ENCODE results near the gene ELOVL7.
"Not testable (repeated sequence)": the region's sequence is repeated elsewhere in the genome, so short reads cannot be mapped to it uniquely, and the experiment has no call there.

ELOVL7 gene

GRCh38 chr5:60727033-60727679 is 116.9 kb downstream of the ELOVL7 start:
- no peak for DNase-seq (ENCODE audit: low spot score)
- in situ Hi-C loops (cut with MboI; ENCODE audit: low sequenced_read_pairs, unreplicated experiment): no loop called here
- no peak for TF ChIP-seq CTCF (IDR thresholded peaks at IDR 0.05; ENCODE audit: borderline replicate concordance, control extremely low read depth, extremely low read depth, insufficient read depth, missing control alignments)

DNA sequence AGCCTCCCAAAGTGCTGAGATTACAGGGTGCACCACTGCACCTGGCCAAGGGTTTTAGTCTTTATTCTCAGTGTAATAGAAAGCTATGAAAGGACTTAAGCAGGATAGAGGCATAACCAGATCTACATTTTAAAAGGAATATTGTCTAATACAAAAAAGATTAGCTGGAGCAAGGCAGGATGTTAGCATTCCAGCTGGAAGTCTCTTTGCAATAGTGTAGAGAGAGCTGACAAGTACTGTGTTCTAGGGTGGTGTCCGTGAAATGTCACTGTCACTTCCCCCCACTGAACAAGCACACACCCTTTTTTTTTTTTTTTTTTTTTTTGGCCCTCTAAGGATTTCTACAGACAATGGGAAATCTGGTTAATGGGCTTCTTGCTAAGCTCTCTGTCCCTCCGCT is 119.9 kb downstream of the ELOVL7 start:
- TF ChIP-seq CTCF (IDR thresholded peaks at IDR 0.05; ENCODE audit: borderline replicate concordance, control extremely low read depth, extremely low read depth, insufficient read depth, missing control alignments): no peak
- in situ Hi-C loops (cut with MboI; ENCODE audit: low sequenced_read_pairs, unreplicated experiment): no loop called here
- no peak for DNase-seq (ENCODE audit: low spot score)

GRCh38 chr5:60722416-60722815 is 121.7 kb downstream of the ELOVL7 start:
- no peak for DNase-seq (ENCODE audit: low spot score)
- no peak for TF ChIP-seq CTCF (IDR thresholded peaks at IDR 0.05; ENCODE audit: borderline replicate concordance, control extremely low read depth, extremely low read depth, insufficient read depth, missing control alignments)
- in situ Hi-C loops (cut with MboI; ENCODE audit: low sequenced_read_pairs, unreplicated experiment): no loop called here

- no peak for DNase-seq (ENCODE audit: low spot score)
- TF ChIP-seq CTCF (IDR thresholded peaks at IDR 0.05; ENCODE audit: borderline replicate concordance, control extremely low read depth, extremely low read depth, insufficient read depth, missing control alignments): no peak
- in situ Hi-C loops (cut with MboI; ENCODE audit: low sequenced_read_pairs, unreplicated experiment): no loop called here
These were observed 124.7 kb downstream of the ELOVL7 start for GRCh38 chr5:60719329-60719728.

DNA sequence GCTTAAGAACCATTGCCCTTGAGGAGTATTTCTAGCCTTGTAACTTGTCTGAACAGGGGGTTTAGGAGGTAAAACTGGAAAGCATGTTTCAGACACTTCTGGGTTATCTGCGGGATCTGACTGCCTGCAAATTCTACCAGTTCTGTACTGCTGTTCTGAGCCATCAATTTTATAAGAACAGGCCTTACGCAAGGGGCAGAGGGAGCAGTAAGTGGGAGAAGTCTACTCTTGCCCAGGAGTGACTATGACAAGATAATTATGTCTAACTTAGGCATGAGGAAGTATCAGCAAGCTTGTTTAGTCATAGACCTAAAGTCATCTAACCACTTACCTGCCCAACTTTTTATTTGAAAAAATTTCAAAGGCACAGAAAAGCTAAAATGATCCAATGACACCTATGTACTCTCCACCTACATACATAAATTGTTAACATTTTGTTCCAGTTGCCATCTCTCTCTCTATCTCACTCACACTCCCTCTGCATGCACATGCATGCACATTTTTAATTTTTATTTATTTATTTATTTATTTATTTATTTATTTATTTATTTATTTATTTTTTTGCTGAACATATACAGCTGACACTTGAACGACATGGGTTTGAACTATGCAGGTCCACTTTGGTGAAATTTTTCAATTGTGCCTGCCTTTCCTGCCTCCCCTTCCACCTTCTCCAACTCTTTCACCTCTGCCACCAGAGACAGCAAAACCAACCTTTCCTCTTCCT is 125.7 kb downstream of the ELOVL7 start:
- no peak for DNase-seq (ENCODE audit: low spot score)
- in situ Hi-C loops (cut with MboI; ENCODE audit: low sequenced_read_pairs, unreplicated experiment): no loop called here
- TF ChIP-seq CTCF (IDR thresholded peaks at IDR 0.05; ENCODE audit: borderline replicate concordance, control extremely low read depth, extremely low read depth, insufficient read depth, missing control alignments): no peak

DNA sequence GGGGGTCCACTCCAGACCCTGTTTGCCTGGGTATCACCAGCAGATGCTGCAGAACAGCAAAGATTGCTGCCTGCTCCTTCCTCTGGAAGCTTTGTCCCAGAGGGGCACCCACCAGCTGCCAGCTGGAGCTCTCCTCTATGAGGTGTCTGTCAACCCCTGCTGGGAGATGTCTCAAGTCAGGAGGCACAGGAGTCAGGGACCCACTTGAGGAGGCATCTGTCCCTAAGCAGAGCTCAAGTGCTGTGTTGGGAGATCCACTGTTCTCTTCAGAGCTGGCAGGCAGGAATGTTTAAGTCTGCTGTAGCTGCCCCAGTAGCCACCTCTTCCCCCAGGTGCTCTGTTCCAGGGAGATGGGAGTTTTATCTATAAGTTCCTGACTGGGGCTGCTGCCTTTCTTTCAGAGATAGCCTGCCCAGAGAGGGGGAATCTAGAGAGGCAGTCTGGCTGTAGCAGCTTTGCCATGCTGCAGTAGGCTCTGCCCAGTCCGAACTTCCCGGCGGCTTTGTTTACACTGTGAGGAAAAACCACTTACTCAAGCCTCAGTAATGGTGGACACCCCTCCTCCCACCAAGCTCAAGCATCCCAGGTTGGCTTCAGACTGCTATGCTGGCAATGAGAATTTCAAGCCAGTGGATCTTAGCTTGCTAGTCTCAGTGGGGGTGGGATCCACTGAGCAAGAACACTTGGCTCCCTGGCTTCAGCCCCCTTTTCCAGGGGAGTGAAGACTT is 128.7 kb downstream of the ELOVL7 start:
- in situ Hi-C loops (cut with MboI; ENCODE audit: low sequenced_read_pairs, unreplicated experiment); DNase-seq (ENCODE audit: low spot score): not testable (repeated sequence)

DNA sequence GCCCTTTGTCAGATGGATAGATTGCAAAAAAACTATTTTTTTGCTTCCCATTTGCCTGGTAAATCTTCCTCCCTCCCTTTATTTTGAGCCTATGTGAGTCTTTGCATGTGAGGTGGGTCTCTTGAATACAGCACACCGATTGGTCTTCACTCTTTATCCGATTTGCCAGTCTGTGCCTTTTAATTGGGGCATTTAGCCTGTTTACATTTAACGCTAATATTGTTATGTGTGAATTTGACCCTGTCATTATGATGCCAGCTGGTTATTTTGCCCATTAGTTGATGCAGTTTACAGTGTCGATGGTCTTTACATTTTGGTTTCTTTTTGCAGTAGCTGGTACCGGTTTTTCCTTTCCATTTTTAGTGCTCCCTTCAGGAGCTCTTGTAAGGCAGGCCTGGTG is 131.1 kb downstream of the ELOVL7 start:
- no peak for DNase-seq (ENCODE audit: low spot score)
- no peak for TF ChIP-seq CTCF (IDR thresholded peaks at IDR 0.05; ENCODE audit: borderline replicate concordance, control extremely low read depth, extremely low read depth, insufficient read depth, missing control alignments)
- in situ Hi-C loops (cut with MboI; ENCODE audit: low sequenced_read_pairs, unreplicated experiment): no loop called here

GRCh38 chr5:60711892-60712291 is 132.2 kb downstream of the ELOVL7 start:
- in situ Hi-C loops (cut with MboI; ENCODE audit: low sequenced_read_pairs, unreplicated experiment); DNase-seq (ENCODE audit: low spot score): not testable (repeated sequence)
